Measurements from ENCODE around the gene PHLDB2. TPM values are rescaled to one million over a fixed set of nuclear protein-coding genes. Genes with fewer than 3 reads are reported as not detected.
A peak's percentile ranks its signal among the peaks of the same experiment; 100 is the strongest.

Gene PHLDB2
- total RNA-seq, 1 donor from 2014 or later, result 89.9 TPM

- no peak for DNase-seq
Observed at GRCh38 chr3:111884411-111885018, 25.4 kb downstream of the PHLDB2 start.

- DNase-seq, result no peak
Observed at GRCh38 chr3:111885578-111885977, 26.5 kb downstream of the PHLDB2 start.

- DNase-seq, result no peak
Observed at GRCh38 chr3:111890051-111890580, 31.1 kb downstream of the PHLDB2 start.

- no peak for DNase-seq
Observed at GRCh38 chr3:111892070-111892469, 33.0 kb downstream of the PHLDB2 start.

GRCh38 chr3:111895071-111895470, 36.0 kb downstream of the PHLDB2 start:
- peak; percentile 82 for DNase-seq

- DNase-seq, result no peak
Observed at GRCh38 chr3:111899966-111900365, 40.9 kb downstream of the PHLDB2 start.

GRCh38 chr3:111901637-111902036, 42.6 kb downstream of the PHLDB2 start:
- peak; percentile 37 for DNase-seq

GRCh38 chr3:111902534-111902933, 43.5 kb downstream of the PHLDB2 start:
- DNase-seq, result no peak

- peak; percentile 85 for DNase-seq
Observed at GRCh38 chr3:111903067-111903511, 44.0 kb downstream of the PHLDB2 start.

- DNase-seq, result peak; percentile 70
Observed at GRCh38 chr3:111904376-111905241, 45.5 kb downstream of the PHLDB2 start.

GRCh38 chr3:111906656-111907055, 47.6 kb downstream of the PHLDB2 start:
- DNase-seq, result peak; percentile 39

GRCh38 chr3:111907151-111907550, 48.1 kb downstream of the PHLDB2 start:
- no peak for DNase-seq

GRCh38 chr3:111910806-111911205, 51.7 kb downstream of the PHLDB2 start:
- peak; percentile 53 for DNase-seq

GRCh38 chr3:111911446-111911845, 52.4 kb downstream of the PHLDB2 start:
- DNase-seq, result no peak

GRCh38 chr3:111913163-111913763, 54.2 kb downstream of the PHLDB2 start:
- no peak for DNase-seq

GRCh38 chr3:111915905-111916304, 56.8 kb downstream of the PHLDB2 start:
- DNase-seq, result peak; percentile 86

- DNase-seq, result peak; percentile 93
Observed at GRCh38 chr3:111917300-111917699, 58.2 kb downstream of the PHLDB2 start.

GRCh38 chr3:111919370-111920065, 60.5 kb downstream of the PHLDB2 start:
- DNase-seq, result no peak

GRCh38 chr3:111921181-111921580, 62.1 kb downstream of the PHLDB2 start:
- no peak for DNase-seq

GRCh38 chr3:111923095-111923771, 64.2 kb downstream of the PHLDB2 start:
- no peak for DNase-seq

GRCh38 chr3:111923806-111924205, 64.7 kb downstream of the PHLDB2 start:
- no peak for DNase-seq

- peak; percentile 98 for DNase-seq
Observed at GRCh38 chr3:111924283-111924682, 65.2 kb downstream of the PHLDB2 start.
